Body of pancreas (tissue), 4 donors: ENCODE results near the gene RPP30.

ENCODE experiments used
- POLR2A ChIP-seq, 3 donors: fragments of 450-650 bp; IDR thresholded peaks; one replicate each; pipeline ENCODE4 v1.6.1; 2016; ENCODE audit warnings: antibody characterized with exemption in 3 of 3, mild to moderate bottlenecking in 2 of 3
- TF ChIP-seq, protein P1 (sequence below), 7 experiments: fragments of 450-650 bp in 4 of 7; fragments of 200-600 bp in 3 of 7; sonication (generic) in 3 of 7; IDR thresholded peaks; one replicate each; pipeline ENCODE4 v1.5.1; 2016 to 2019; ENCODE audit warnings: antibody characterized with exemption in 7 of 7

DNA sequence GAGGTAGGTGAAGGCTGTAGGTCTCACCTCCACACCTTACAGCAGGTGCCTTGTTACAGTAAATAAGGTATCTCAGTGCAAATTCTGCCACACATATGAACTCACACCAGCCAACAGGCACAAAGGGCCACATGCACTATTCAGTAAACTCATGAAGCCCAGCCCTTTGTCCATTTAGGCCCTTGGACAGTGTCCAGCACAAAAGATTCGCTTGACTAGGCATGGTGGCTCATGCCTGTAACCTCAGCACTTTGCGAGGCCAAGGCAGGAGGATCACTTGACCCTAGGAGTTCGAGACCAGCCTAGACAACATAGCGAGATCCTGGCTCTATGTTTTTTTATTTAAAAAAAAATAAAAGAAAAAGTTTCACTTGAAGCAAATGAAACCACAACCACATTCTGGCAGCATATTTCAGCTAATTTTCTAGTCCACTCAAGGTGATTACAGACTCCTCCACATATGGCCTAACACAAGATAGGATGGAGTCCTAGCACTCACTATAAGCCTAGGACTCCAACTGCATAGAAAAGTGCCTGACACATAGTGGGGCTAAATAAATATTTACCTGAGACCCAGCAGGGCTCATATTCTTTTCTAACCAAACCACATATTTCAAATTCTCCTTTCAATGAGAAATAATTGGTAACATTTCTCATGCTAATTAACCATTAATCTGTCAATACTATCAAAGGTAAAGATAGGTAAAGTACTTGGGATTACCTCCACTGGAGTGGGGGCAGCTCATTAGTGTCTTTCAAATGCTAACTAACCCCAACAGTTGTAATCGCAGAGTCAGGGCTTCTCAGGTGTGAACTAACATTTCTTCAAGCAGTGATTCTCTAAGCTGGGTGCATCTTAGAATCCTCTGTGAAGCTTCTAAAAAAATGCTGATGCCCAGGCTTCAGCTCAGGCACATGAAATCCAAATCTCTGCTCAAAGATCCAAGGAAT, 53.6 kb downstream of the RPP30 start:
- TF ChIP-seq, protein P1, sequence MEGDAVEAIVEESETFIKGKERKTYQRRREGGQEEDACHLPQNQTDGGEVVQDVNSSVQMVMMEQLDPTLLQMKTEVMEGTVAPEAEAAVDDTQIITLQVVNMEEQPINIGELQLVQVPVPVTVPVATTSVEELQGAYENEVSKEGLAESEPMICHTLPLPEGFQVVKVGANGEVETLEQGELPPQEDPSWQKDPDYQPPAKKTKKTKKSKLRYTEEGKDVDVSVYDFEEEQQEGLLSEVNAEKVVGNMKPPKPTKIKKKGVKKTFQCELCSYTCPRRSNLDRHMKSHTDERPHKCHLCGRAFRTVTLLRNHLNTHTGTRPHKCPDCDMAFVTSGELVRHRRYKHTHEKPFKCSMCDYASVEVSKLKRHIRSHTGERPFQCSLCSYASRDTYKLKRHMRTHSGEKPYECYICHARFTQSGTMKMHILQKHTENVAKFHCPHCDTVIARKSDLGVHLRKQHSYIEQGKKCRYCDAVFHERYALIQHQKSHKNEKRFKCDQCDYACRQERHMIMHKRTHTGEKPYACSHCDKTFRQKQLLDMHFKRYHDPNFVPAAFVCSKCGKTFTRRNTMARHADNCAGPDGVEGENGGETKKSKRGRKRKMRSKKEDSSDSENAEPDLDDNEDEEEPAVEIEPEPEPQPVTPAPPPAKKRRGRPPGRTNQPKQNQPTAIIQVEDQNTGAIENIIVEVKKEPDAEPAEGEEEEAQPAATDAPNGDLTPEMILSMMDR (IDR thresholded peaks at IDR 0.05) = no peak
- no peak for TF ChIP-seq POLR2A (IDR thresholded peaks at IDR 0.05)
